ENCODE measurements around the gene GNG5.

DNA sequence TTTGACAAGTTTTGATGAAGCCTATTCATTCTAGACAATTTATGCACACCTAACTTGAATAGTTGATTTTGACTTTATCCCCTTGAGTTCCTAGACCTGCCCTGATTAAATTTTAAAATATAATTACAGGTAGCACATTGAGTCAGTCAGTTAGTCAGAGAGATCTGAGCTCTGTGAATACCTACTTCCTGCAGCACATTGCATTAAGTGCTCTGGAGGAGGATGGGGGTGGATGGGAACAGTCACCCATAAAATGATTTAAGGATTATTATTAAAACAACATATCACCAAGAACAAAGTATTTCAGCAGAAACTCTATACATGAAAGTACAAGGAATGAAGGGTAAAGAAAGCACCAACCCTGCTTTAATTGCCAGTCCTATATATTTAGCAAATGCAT is 39.1 kb downstream of the GNG5 start:
- no peak for TF ChIP-seq SP1 (IDR thresholded peaks at IDR 0.05)
- TF ChIP-seq, protein P1, sequence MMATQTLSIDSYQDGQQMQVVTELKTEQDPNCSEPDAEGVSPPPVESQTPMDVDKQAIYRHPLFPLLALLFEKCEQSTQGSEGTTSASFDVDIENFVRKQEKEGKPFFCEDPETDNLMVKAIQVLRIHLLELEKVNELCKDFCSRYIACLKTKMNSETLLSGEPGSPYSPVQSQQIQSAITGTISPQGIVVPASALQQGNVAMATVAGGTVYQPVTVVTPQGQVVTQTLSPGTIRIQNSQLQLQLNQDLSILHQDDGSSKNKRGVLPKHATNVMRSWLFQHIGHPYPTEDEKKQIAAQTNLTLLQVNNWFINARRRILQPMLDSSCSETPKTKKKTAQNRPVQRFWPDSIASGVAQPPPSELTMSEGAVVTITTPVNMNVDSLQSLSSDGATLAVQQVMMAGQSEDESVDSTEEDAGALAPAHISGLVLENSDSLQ (IDR thresholded peaks at IDR 0.05), result no peak
